Pons (tissue), 1 donor: ENCODE data around the gene PEAK3.

ENCODE experiments used
- DNase-seq: peaks from one replicate; pipeline ENCODE4 v3.0.0-alpha.2; 2016; ENCODE audit warnings: low spot score

PEAK3 gene

GRCh38 chr19:2249880-2250765 is 31.9 kb downstream of the PEAK3 start:
- no peak for DNase-seq

- no peak for DNase-seq
Measured at GRCh38 chr19:2249010-2249866, 32.7 kb downstream of the PEAK3 start, which contains the start of gene AMH. AMH (plus strand) TSS chr19:2249323; CDS start chr19:2249333, 10 bp downstream.

- no peak for DNase-seq
Measured at GRCh38 chr19:2248136-2249009, 33.6 kb downstream of the PEAK3 start.

GRCh38 chr19:2247433-2248101 is 34.4 kb downstream of the PEAK3 start:
- no peak for DNase-seq

GRCh38 chr19:2246801-2247361 is 35.1 kb downstream of the PEAK3 start:
- no peak for DNase-seq

GRCh38 chr19:2246014-2246620 is 35.9 kb downstream of the PEAK3 start:
- no peak for DNase-seq

GRCh38 chr19:2245273-2245672 is 36.7 kb downstream of the PEAK3 start:
- DNase-seq: no peak

- DNase-seq: no peak
Measured at GRCh38 chr19:2244486-2244885, 37.5 kb downstream of the PEAK3 start.

GRCh38 chr19:2244125-2244411 is 37.9 kb downstream of the PEAK3 start:
- DNase-seq: no peak

- no peak for DNase-seq
Measured at GRCh38 chr19:2243274-2244124, 38.5 kb downstream of the PEAK3 start.

- DNase-seq: no peak
Measured at GRCh38 chr19:2242816-2243215, 39.2 kb downstream of the PEAK3 start.

- no peak for DNase-seq
Measured at GRCh38 chr19:2242092-2242537, 39.9 kb downstream of the PEAK3 start.

- no peak for DNase-seq
Measured at GRCh38 chr19:2240881-2241760, 40.9 kb downstream of the PEAK3 start.

GRCh38 chr19:2239771-2240770 is 41.9 kb downstream of the PEAK3 start:
- peak; percentile 29 for DNase-seq

- DNase-seq: peak; percentile 25
Measured at GRCh38 chr19:2239173-2239572, 42.8 kb downstream of the PEAK3 start.

- no peak for DNase-seq
Measured at GRCh38 chr19:2237869-2238153, 44.2 kb downstream of the PEAK3 start.

GRCh38 chr19:2237051-2237868 is 44.7 kb downstream of the PEAK3 start:
- DNase-seq: no peak
